Activated effector memory CD4-positive, alpha-beta T cell treated with Interleukin-2 at 50 U/mL for 16 hours (primary cell): ENCODE results near the gene PLA2G2A.
"Not testable (repeated sequence)": the region's sequence is repeated elsewhere in the genome, so short reads cannot be mapped to it uniquely, and the experiment has no call there.

Experiments
- DNase-seq: peaks from one replicate; pipeline ENCODE4 v3.0.0-alpha.2; 2020

The PLA2G2A gene

GRCh38 chr1:19979494-19979977 is at the start of gene PLA2G2A:
Gene PLA2G2A, minus strand, starts transcription at chr1:19979618. Its CDS starts 845 bp downstream, at chr1:19978773.
- no peak for DNase-seq

GRCh38 chr1:20028726-20029125 is 49.3 kb upstream of the PLA2G2A start:
- no peak for DNase-seq

- DNase-seq, result no peak
Measured at GRCh38 chr1:20028125-20028524, 48.7 kb upstream of the PLA2G2A start.

GRCh38 chr1:20017741-20018140 is 38.3 kb upstream of the PLA2G2A start:
- DNase-seq, result no peak

- no peak for DNase-seq
Measured at GRCh38 chr1:20014153-20014552, 34.7 kb upstream of the PLA2G2A start.

GRCh38 chr1:20010016-20010415 is 30.6 kb upstream of the PLA2G2A start:
- DNase-seq, result no peak

- DNase-seq, result no peak
Measured at GRCh38 chr1:20009212-20009611, 29.8 kb upstream of the PLA2G2A start.

- no peak for DNase-seq
Measured at GRCh38 chr1:20008391-20008841, 29.0 kb upstream of the PLA2G2A start.

GRCh38 chr1:19998823-19999222 is 19.4 kb upstream of the PLA2G2A start:
- DNase-seq, result not testable (repeated sequence)

- no peak for DNase-seq
Measured at GRCh38 chr1:19990689-19991088, 11.3 kb upstream of the PLA2G2A start.

GRCh38 chr1:19990182-19990582 is 10.8 kb upstream of the PLA2G2A start:
- not testable (repeated sequence) for DNase-seq

- no peak for DNase-seq
Measured at GRCh38 chr1:19988267-19989006, 9.0 kb upstream of the PLA2G2A start.

- no peak for DNase-seq
Measured at GRCh38 chr1:19987719-19988118, 8.3 kb upstream of the PLA2G2A start.

- not testable (repeated sequence) for DNase-seq
Measured at GRCh38 chr1:19984409-19985016, 5.1 kb upstream of the PLA2G2A start.

GRCh38 chr1:19981507-19982312 is 2.3 kb upstream of the PLA2G2A start:
- DNase-seq, result no peak

GRCh38 chr1:19981170-19981506 is 1.7 kb upstream of the PLA2G2A start:
- DNase-seq, result no peak

GRCh38 chr1:19980314-19980713 is 896 bp upstream of the PLA2G2A start:
- DNase-seq, result no peak

GRCh38 chr1:19978143-19978542 is 1.3 kb downstream of the PLA2G2A start:
- no peak for DNase-seq

GRCh38 chr1:19976317-19977003 is 3.0 kb downstream of the PLA2G2A start:
- DNase-seq, result no peak

GRCh38 chr1:19975423-19976193 is 3.8 kb downstream of the PLA2G2A start:
- DNase-seq, result no peak

- DNase-seq, result no peak
Measured at GRCh38 chr1:19974822-19975416, 4.5 kb downstream of the PLA2G2A start.

GRCh38 chr1:19973616-19974015 is 5.8 kb downstream of the PLA2G2A start:
- DNase-seq, result no peak
